Upper lobe of left lung (tissue), 6 donors: ENCODE measurements around the gene ZNF428. TPM values are rescaled to one million over a fixed set of nuclear protein-coding genes. Genes with fewer than 3 reads are reported as not detected.

ENCODE experiments used
- ATAC-seq, 2 donors: fragments of 200-7000 bp; cut with Tn5 transposase; one replicate each; pipeline ENCODE4 v1.9.1; 2022; ENCODE audit warnings: mild to moderate bottlenecking in 2 of 2, moderate library complexity in 2 of 2; ENCODE audit not compliant: low FRiP score in 2 of 2
- DNase-seq, 2 donors: peaks; one replicate each; pipeline ENCODE4 v3.0.0-alpha.2; 2019 to 2020
- H3K27ac ChIP-seq, 4 donors: fragments of 200-600 bp; sonication (generic); one replicate each; pipeline ENCODE4 v1.5.1; 2016 to 2019
- H3K27me3 ChIP-seq, 4 donors: fragments of 200-600 bp; sonication (generic); one replicate each; pipeline ENCODE4 v1.5.1; 2017 to 2019
- H3K36me3 ChIP-seq, 4 donors: fragments of 200-600 bp; sonication (generic); one replicate each; pipeline ENCODE4 v1.5.1; 2016 to 2019
- H3K4me1 ChIP-seq, 4 donors: fragments of 200-600 bp; sonication (generic); one replicate each; pipeline ENCODE4 v1.5.1; 2018 to 2019
- H3K4me3 ChIP-seq, 4 donors: fragments of 200-600 bp; sonication (generic); one replicate each; pipeline ENCODE4 v1.5.1; 2017 to 2019; ENCODE audit warnings: mild to moderate bottlenecking in 2 of 4, moderate library complexity in 1 of 4
- H3K9me3 ChIP-seq, 4 donors: fragments of 200-600 bp; sonication (generic); one replicate each; pipeline ENCODE4 v1.5.1; 2018 to 2019
- EP300 ChIP-seq, 4 donors: sonication (generic); formaldehyde crosslinking; IDR thresholded peaks; one replicate each; pipeline ENCODE4 v1.5.1; 2017; ENCODE audit warnings: antibody characterized with exemption in 4 of 4, control low read depth in 2 of 4
- POLR2A ChIP-seq, 4 donors: fragments of 450-650 bp; IDR thresholded peaks; one replicate each; pipeline ENCODE4 v1.5.1; 2016 to 2017; ENCODE audit warnings: antibody characterized with exemption in 4 of 4, mild to moderate bottlenecking in 2 of 4
- POLR2AphosphoS5 ChIP-seq, 2 donors: sonication (generic); formaldehyde crosslinking; IDR thresholded peaks; one replicate each; pipeline ENCODE4 v1.5.1; 2017; ENCODE audit warnings: antibody characterized with exemption in 2 of 2
- WGBS, 2 donors: methylation state at CpG; one replicate each; pipeline ENCODE4 v1.1.5; 2017 to 2018; 5-methylcytosine and 5-hydroxymethylcytosine counted together
- small RNA-seq, 4 donors: library from RNA; depleted of rRNA; stranded (forward); fragments of <200 nt; gene quantifications; one replicate each; pipeline ENCODE3, GENCODE V24; 2016
- total RNA-seq, 6 donors: library from RNA; depleted of rRNA in 4 of 6; stranded (reverse); fragments of >200 nt in 4 of 6; gene quantifications; one replicate each; pipeline versions ENCODE4 v1.1.0 to v1.2.1, GENCODE V29; 2016 to 2021
- TF ChIP-seq, protein P1 (sequence below), 6 experiments: fragments of 450-650 bp in 4 of 6; fragments of 200-600 bp in 2 of 6; sonication (generic) in 2 of 6; IDR thresholded peaks; one replicate each; pipeline ENCODE4 v1.5.1; 2016 to 2019; ENCODE audit warnings: antibody characterized with exemption in 6 of 6
- donor health status: DM: no; HTN: no; CAD: no; lungs with moderate emphysema.
- donor health status: DM: no; HTN: yes; CAD: no; lungs with severe emphysema.

ZNF428 gene
- total RNA-seq, 6 donors from 2014 or later, result 10.5 to 37.0 (median 31.4) TPM

DNA sequence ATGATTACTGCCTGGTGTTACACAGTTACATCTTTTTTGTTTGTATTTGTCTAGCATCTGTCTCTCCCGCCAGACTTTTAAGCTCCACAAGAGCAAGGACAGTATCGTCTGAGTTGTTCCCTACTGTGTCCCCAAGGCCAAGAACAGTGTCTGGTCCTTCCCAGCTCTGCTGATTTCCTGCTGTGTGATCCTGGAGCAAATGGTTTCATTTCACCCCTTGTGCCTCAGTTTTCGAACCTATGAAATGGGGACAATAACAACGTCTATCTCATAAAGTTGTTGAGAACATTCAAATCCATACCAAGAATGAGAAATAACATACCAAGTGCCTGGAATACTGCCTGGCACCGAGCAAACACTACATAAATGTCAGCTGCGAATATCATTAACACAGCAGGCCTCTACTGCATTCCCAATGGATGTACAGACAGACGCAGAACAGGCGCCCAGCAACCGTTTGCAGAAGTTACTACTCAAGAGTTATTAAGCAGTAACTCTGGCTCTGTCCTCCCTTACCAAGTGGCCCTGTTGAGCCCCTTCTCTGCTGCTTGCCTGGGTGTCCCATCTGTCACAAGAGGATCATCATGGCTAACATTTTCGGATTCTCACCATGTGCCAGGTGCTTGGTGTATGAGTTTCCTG, 55.5 kb downstream of the ZNF428 start:
- Histone ChIP-seq H3K9me3 (no peaks in the 10 kb centered on the region), H3K4me1 (peaks cover 6 to 21% (median 16%) of the 10 kb centered on the region in 4 donors), H3K4me3 (no peak overlapping the region), H3K27ac (peak overlapping the region in 2 of 4 donors; percentile 86 to 87), H3K27me3 (no peaks in the 10 kb centered on the region), H3K36me3 (peaks cover 0 to 13% (median 6%) of the 10 kb centered on the region in 4 donors)
- 87 to 88% methylated on average over 10 of the region's 10 CpGs for WGBS, 2 donors
- no peak for DNase-seq
- no peak for ATAC-seq
- no peak for TF ChIP-seq EP300 (IDR thresholded peaks at IDR 0.05)

DNA sequence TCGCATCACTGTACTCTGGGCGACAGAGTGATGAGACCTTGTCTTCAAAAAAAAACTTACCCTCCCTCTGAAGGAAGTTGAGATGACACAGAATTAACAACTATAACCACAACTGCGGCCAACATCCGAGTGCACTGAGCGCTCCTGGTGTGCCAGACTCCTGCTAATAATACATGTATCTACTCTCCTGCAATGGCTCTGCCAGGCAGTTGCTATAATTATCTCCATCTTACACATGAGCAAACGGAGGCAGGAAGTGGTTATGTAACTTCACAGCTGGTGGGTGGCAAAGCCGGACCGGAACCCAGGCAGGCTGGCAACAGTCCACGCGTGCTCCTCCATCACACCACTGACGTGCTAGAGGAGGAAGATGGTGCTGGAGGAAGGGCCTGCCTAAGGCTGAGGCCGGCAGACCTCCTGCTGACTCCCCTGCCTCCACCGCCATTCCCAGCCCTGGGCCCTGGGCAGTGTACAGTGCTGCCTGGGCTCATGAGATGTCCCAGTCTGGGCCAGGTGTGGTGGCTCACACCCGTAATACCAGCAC, 56.7 kb downstream of the ZNF428 start:
- ATAC-seq, result peak; percentile 86 to 89
- WGBS, 2 donors, result 32 to 34% methylated on average over 4 to 14 of the region's 14 CpGs
- Histone ChIP-seq H3K9me3 (no peaks in the 10 kb centered on the region), H3K4me3 (no peak overlapping the region), H3K4me1 (peaks cover 11 to 21% (median 16%) of the 10 kb centered on the region in 4 donors), H3K36me3 (peaks cover 0 to 20% (median 7%) of the 10 kb centered on the region in 4 donors), H3K27ac (peak overlapping the region; percentile 75 to 87 (median 84)), H3K27me3 (no peaks in the 10 kb centered on the region)
- peak in 1 of 4 donors; percentile 36 for TF ChIP-seq EP300 (IDR thresholded peaks at IDR 0.05)
- TF ChIP-seq, protein P1, sequence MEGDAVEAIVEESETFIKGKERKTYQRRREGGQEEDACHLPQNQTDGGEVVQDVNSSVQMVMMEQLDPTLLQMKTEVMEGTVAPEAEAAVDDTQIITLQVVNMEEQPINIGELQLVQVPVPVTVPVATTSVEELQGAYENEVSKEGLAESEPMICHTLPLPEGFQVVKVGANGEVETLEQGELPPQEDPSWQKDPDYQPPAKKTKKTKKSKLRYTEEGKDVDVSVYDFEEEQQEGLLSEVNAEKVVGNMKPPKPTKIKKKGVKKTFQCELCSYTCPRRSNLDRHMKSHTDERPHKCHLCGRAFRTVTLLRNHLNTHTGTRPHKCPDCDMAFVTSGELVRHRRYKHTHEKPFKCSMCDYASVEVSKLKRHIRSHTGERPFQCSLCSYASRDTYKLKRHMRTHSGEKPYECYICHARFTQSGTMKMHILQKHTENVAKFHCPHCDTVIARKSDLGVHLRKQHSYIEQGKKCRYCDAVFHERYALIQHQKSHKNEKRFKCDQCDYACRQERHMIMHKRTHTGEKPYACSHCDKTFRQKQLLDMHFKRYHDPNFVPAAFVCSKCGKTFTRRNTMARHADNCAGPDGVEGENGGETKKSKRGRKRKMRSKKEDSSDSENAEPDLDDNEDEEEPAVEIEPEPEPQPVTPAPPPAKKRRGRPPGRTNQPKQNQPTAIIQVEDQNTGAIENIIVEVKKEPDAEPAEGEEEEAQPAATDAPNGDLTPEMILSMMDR (IDR thresholded peaks at IDR 0.05), result no peak
- peak in 1 of 4 donors; percentile 11 for TF ChIP-seq POLR2A (IDR thresholded peaks at IDR 0.05)
- peak; percentile 76 to 89 for TF ChIP-seq POLR2AphosphoS5 (IDR thresholded peaks at IDR 0.05)
- peak; percentile 80 to 84 for DNase-seq

DNA sequence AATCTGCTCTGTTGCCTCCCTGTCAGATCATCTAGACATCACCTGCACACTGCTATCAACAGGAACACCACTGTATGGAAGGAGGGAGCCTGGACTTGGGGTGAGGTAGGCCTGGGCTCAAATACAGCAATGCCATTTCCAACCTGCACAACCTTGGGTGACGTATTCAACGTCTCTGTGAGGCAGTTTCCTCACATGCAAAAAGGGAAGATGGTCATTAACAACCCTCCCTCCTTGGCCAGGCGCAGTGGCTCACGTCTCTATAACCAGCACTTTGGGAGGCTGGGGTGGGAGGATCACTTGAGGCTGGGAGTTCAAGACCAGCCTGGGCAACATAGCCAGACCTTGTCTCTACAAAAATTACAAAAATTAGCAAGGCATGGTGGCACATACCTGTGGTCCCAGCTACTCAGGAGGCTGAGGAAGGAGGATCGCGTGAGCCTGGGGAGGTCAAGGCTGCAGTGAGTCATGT, 57.2 kb downstream of the ZNF428 start:
- Histone ChIP-seq H3K4me1 (peaks cover 11 to 21% (median 16%) of the 10 kb centered on the region in 4 donors), H3K27ac (peak overlapping the region; percentile 75 to 87 (median 84)), H3K4me3 (no peak overlapping the region), H3K9me3 (no peaks in the 10 kb centered on the region), H3K36me3 (peaks cover 0 to 20% (median 7%) of the 10 kb centered on the region in 4 donors), H3K27me3 (no peaks in the 10 kb centered on the region)
- ATAC-seq (peak in 1 of 2 donors; percentile 14), DNase-seq (no peak)
- 67 to 69% methylated on average over 6 of the region's 6 CpGs for WGBS, 2 donors
- no peak for TF ChIP-seq POLR2A (IDR thresholded peaks at IDR 0.05)
- TF ChIP-seq POLR2AphosphoS5 (IDR thresholded peaks at IDR 0.05), result no peak
- TF ChIP-seq, protein P1 (IDR thresholded peaks at IDR 0.05), result no peak
- no peak for TF ChIP-seq EP300 (IDR thresholded peaks at IDR 0.05)

DNA sequence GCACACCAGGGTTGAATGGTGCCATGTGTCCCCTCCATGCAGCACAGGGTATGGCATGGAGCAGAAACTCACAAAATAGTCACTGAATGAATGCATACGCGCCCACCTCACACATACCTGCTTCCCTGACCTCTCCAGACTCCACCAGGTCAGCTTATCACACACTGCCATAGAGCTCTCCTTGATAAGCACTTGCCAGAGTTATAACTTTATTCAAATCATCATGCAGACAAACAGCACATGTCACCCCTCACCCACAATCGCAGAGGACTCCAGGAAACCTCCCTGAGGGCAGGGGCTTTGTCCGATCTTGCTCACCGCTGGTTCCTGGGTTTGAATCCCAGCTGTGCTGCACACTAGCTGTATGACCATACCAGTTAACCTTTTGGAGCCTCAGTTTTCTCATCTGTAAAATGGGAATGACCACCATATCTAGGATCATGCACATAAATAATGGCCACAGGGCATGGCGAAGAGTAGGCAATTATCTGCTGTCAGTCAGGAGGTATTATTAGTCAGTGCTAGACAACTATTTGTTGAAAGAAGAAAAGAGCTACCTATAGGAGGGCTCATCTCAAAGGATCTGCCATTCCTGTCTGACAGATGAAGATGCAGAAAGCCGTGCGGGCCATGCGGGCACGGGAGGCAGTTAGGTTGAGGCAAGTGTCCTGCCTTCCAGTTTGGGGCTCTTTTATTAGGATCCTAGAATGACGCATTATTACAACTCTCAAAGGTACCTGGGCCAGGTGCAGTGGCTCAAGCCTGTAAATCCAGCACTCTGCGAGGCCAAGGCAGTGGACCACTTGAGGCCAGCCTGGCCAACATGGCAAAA, 58.1 kb downstream of the ZNF428 start:
- Histone ChIP-seq H3K27me3 (no peaks in the 10 kb centered on the region), H3K9me3 (no peaks in the 10 kb centered on the region), H3K4me1 (peaks cover 11 to 21% (median 16%) of the 10 kb centered on the region in 4 donors), H3K4me3 (no peak overlapping the region), H3K27ac (peak overlapping the region in 1 of 4 donors; percentile 83), H3K36me3 (peaks cover 0 to 22% (median 7%) of the 10 kb centered on the region in 4 donors)
- peak in 1 of 2 donors; percentile 37 for DNase-seq
- ATAC-seq, result no peak
- 88 to 96% methylated on average over 10 to 12 of the region's 12 CpGs for WGBS, 2 donors
- TF ChIP-seq POLR2AphosphoS5 (IDR thresholded peaks at IDR 0.05), result no peak

DNA sequence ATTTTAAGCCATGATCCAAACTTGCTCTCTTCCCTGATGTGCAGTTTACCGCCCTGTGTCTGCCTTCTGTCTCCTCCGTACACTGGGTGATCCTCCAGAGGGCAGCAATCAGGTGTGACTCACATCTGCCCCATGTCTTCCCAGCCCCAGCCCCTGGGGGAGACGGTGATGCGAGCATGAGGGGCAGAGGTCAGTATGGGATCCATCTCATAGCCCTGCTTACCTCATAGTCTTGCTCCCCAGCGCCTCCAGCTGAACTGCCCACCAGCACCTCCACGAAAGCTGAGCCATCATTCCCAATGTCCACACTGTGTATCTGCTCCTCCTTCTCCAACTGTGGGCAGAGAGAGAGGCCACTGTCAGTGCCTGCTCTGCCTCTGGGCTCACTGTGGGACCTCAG, 58.7 kb downstream of the ZNF428 start:
- peaks cover 0 to 28% (median 7%) of the 10 kb centered on the region in 4 donors for H3K36me3 ChIP-seq
- TF ChIP-seq, protein P1 (IDR thresholded peaks at IDR 0.05), result no peak
- TF ChIP-seq POLR2A (IDR thresholded peaks at IDR 0.05) (no peak), EP300 (IDR thresholded peaks at IDR 0.05) (no peak), POLR2AphosphoS5 (IDR thresholded peaks at IDR 0.05) (no peak)
- H3K9me3 ChIP-seq, result no peaks in the 10 kb centered on the region
- H3K27me3 ChIP-seq, result no peaks in the 10 kb centered on the region
- no peak overlapping the region for H3K4me3 ChIP-seq
- peak in 1 of 2 donors; percentile 24 for ATAC-seq
- H3K4me1 ChIP-seq, result peaks cover 11 to 21% (median 16%) of the 10 kb centered on the region in 4 donors
- no peak overlapping the region for H3K27ac ChIP-seq
- WGBS, 2 donors, result 88 to 94% methylated on average over 4 to 6 of the region's 6 CpGs
- DNase-seq, result no peak

Small RNA genes lying within 50 kb of the gene (small RNA-seq; reads per million reads assigned to genes)
- 0 reads per million in 4 donors for gene RN7SL368P

Other genes starting within 250 kb of the ZNF428 start
- gene TEX101, start 204.7 kb downstream of the ZNF428 start, total RNA-seq, result not detected
- gene LYPD3, start 154.0 kb downstream of the ZNF428 start, total RNA-seq, result 10 to 100 TPM in 1 of 6 donors, under 1 TPM in 4, not detected in 1; 0.29 to 13.6 (median 0.39) TPM
- 10 to 100 TPM in 4 of 6 donors, 1 to 10 TPM in 2; 1.8 to 22.6 (median 13.8) TPM for gene PHLDB3, start 114.9 kb downstream of the ZNF428 start, total RNA-seq
- gene ETHE1, start 92.4 kb downstream of the ZNF428 start, total RNA-seq, result 10 to 100 TPM; 27.4 to 69.2 (median 41.4) TPM
- gene ZNF575, start 86.4 kb downstream of the ZNF428 start, total RNA-seq, result 1 to 10 TPM in 4 of 6 donors, under 1 TPM in 1, not detected in 1; 0.76 to 4.4 (median 2.7) TPM
- gene XRCC1, start 44.1 kb downstream of the ZNF428 start, total RNA-seq, result 10 to 100 TPM; 24.2 to 30.1 (median 26.4) TPM
- gene PINLYP, start 43.8 kb downstream of the ZNF428 start, total RNA-seq, result 1 to 10 TPM; 1.8 to 9.4 (median 4.1) TPM
- gene IRGQ, start 23.5 kb downstream of the ZNF428 start, total RNA-seq, result 10 to 100 TPM; 17.2 to 25.1 (median 23.2) TPM
- 10 to 100 TPM in 3 of 6 donors, 1 to 10 TPM in 3; 3.1 to 15.6 (median 7.8) TPM for gene ZNF576, start 23.0 kb downstream of the ZNF428 start, total RNA-seq
- 1 to 10 TPM in 2 of 6 donors, under 1 TPM in 3, not detected in 1; 0.17 to 2.1 (median 0.30) TPM for gene SRRM5, start 7.5 kb downstream of the ZNF428 start, total RNA-seq
- 1 to 10 TPM; 6.2 to 9.2 (median 7.8) TPM for gene CADM4, start 20.2 kb upstream of the ZNF428 start, total RNA-seq
- gene PLAUR, start 50.5 kb upstream of the ZNF428 start, total RNA-seq, result 100 to 1,000 TPM in 4 of 6 donors, 10 to 100 TPM in 2; 48.4 to 179 (median 104) TPM
- gene IRGC, start 96.4 kb upstream of the ZNF428 start, total RNA-seq, result not detected
- 100 to 1,000 TPM in 1 of 6 donors, 10 to 100 TPM in 5; 23.0 to 119 (median 52.9) TPM for gene SMG9, start 135.3 kb upstream of the ZNF428 start, total RNA-seq
- 10 to 100 TPM in 3 of 6 donors, 1 to 10 TPM in 3; 4.7 to 43.0 (median 10.4) TPM for gene KCNN4, start 161.3 kb upstream of the ZNF428 start, total RNA-seq
- gene LYPD5, start 182.8 kb upstream of the ZNF428 start, total RNA-seq, result 1 to 10 TPM; 2.7 to 9.9 (median 6.0) TPM
- gene ZNF283, start 207.7 kb upstream of the ZNF428 start, total RNA-seq, result 10 to 100 TPM in 1 of 6 donors, 1 to 10 TPM in 5; 2.9 to 11.7 (median 6.7) TPM